Measurements from ENCODE around the gene LSAMP.

The LSAMP gene

DNA sequence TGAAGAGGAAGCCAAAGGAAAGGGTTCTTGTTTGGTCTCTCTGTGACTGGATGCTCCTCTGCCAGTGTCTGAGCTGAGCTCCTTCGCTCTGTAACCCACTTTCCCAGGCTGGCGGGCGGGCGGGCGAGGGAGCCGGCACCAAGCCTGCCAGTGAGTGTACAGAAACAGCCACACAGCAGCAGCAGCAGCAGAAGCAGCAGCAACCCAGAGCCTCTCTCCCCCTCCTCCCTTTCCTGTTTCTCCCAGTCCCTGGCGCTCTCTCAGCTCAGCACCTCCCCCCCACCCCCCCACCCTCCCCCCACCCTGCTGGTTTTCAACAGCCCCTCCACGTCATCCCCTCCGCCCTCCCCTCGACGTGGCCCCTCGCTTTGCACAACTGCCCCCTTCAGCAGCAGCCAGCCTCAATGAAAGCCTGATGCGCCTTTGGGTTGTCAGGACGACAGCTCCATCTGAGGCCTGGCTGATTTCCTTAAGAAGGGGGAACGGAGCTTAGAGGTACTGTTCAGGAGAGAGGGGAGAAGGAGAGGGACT lies at the start of gene LSAMP:
Gene LSAMP, minus strand, starts transcription at position 177 of the 531 bp plus-strand sequence.
- no peak for DNase-seq (ENCODE audit: low read depth)

- no peak for DNase-seq (ENCODE audit: low read depth)
These were observed 47.1 kb upstream of the LSAMP start for GRCh38 chr3:116492379-116492778.

- DNase-seq (ENCODE audit: low read depth): no peak
These were observed 37.8 kb upstream of the LSAMP start for GRCh38 chr3:116483135-116483534.

GRCh38 chr3:116476691-116477090 lies 31.4 kb upstream of the LSAMP start:
- no peak for DNase-seq (ENCODE audit: low read depth)

- DNase-seq (ENCODE audit: low read depth): no peak
These were observed 29.5 kb upstream of the LSAMP start for GRCh38 chr3:116474801-116475200.

- no peak for DNase-seq (ENCODE audit: low read depth)
These were observed 28.9 kb upstream of the LSAMP start for GRCh38 chr3:116474032-116474780.

DNA sequence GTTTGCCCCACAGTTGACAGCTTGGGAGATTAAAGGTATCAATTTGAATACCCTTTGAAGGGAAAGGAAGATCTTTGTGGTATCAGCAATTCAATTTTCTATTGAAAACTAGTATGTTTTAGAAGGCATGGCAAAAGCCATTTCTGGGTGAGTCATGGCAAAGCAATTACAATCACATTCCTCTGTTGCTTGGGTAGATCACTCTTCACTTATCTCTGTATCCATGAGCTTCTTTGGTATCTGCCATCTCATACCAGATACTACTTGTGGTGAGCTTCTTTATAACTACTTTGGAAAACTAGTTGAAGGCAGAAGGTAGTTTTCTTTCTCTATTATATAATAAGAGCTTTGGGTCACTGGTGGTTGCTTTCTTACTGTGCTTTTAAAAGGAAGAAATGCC lies 28.3 kb upstream of the LSAMP start:
- no peak for DNase-seq (ENCODE audit: low read depth)

- no peak for DNase-seq (ENCODE audit: low read depth)
These were observed 25.4 kb upstream of the LSAMP start for GRCh38 chr3:116470605-116471197.

DNA sequence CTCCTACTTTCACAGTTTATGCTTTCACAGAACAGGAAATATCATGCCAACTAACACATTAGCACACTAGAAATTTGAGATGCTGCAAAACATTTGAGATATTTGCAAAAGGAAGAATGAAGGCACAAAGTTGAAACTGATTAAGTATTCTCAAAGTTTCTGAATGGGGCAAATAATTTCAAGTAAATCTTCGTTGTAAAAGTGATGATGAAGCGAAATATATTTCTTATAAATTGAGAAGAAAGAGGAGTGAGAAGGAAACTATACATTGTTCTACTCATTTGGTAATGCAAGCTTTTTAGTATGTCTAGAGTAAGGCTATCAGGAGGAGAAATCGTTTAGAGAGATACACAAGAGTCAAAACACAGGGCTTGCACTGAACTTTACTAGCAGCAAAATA lies 24.3 kb upstream of the LSAMP start:
- DNase-seq (ENCODE audit: low read depth): no peak

- DNase-seq (ENCODE audit: low read depth): no peak
These were observed 19.1 kb upstream of the LSAMP start for GRCh38 chr3:116464276-116464798.

GRCh38 chr3:116453666-116454346 lies 8.5 kb upstream of the LSAMP start:
- DNase-seq (ENCODE audit: low read depth): no peak

- no peak for DNase-seq (ENCODE audit: low read depth)
These were observed 4.5 kb upstream of the LSAMP start for GRCh38 chr3:116449546-116450350.

DNA sequence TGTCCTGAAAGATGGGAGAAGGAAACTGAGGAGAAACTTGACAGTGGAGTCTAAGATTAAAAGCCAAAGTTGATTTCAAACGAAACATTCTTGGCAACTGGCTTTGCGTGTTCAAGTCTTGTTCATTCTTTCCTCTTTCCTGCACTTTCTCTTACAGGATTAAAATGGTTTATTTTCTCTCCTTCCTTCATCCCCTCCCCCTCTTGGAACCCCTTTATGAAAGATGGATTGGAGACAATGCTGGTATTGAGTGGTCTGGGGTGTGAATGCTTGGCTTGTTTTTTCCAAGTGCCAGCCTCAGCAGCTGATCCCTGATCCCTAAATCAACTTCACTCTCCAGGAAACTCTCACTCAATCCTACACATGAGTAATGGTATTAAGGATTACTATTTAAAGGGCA lies 703 bp upstream of the LSAMP start:
- DNase-seq (ENCODE audit: low read depth): no peak

- DNase-seq (ENCODE audit: low read depth): no peak
These were observed 422 bp downstream of the LSAMP start for GRCh38 chr3:116444819-116445310.

GRCh38 chr3:116444115-116444747 lies 1.1 kb downstream of the LSAMP start:
- no peak for DNase-seq (ENCODE audit: low read depth)

- no peak for DNase-seq (ENCODE audit: low read depth)
These were observed 2.1 kb downstream of the LSAMP start for GRCh38 chr3:116443191-116443661.

DNA sequence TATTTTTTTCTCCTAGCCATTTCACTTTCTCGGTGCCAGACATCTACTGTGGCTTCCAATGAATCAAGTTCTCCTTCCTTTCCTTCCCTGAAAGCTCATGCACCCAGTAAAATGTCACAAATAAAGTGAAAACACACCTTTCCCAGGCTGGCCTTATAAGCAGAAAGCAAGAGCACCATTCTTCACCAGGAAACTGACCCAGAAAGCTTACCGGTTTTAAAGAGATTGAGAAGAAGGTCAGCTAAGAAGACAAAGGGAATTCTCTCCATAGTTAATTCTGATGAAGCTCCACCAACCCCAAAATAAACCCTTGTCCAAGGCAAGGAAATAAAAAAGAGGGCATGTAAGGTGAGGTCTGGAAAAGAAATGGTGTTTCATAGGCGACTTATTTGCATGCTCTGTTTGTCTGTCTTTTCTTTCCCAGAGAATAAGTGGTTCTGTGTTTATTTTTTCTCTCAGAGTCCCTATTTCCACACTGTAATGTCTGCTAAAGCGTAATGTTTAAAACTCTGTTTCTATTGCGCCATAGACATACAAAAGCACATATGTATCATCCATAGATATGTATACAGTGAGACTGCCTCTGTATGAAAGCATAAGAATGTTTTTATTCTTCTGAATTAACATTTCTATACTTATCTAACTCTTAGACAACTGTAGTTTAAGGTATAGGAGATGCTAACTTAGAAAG lies 2.8 kb downstream of the LSAMP start:
- DNase-seq (ENCODE audit: low read depth): no peak

GRCh38 chr3:116441652-116442051 lies 3.6 kb downstream of the LSAMP start:
- DNase-seq (ENCODE audit: low read depth): no peak

- no peak for DNase-seq (ENCODE audit: low read depth)
These were observed 5.1 kb downstream of the LSAMP start for GRCh38 chr3:116440196-116440595.

DNA sequence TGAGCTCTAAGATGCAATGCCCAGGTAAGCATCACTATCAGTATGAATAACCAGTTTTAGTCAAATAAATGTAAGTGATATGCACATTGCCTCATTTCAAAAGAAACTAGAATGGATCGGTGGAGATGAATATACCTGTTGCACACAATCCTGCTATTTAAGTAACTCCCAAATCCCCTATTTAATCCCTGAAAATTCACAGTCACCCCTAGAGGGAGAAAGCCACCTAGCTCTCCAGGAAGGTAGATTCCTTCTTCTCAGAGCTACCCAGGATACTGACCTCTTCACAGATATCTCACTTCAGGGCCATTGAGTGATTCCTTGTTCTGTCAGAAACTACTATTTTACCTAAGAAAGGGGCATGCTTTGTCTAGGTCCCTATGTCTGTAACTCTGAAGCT lies 11.7 kb downstream of the LSAMP start:
- no peak for DNase-seq (ENCODE audit: low read depth)

DNA sequence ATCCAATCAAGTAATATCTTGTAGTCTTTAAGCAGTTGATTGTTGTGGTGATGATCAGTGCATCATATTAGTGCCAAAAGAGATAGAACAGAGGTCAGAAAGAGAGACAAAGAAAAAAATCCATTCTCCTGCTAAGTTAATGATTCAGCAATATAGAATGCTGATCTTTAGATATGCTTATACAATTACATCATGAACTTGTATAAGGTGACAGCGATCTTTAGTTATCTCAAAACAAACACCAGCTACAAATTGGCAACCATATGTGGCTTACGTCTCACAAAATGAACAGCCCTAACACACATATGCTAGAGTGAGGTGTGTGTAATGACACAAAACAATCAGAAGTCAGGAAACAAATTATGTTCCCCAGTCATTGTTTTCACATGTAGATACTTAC lies 12.5 kb downstream of the LSAMP start:
- no peak for DNase-seq (ENCODE audit: low read depth)
